Stimulated activated CD4-positive, alpha-beta T cell treated with anti-CD3 and anti-CD28 coated beads, Interleukin-12 subunit alpha, Interleukin-12 subunit beta, amount 100 ng/mL, for 4 hours (primary cell): ENCODE data around the gene SLC25A23.
"Not testable (repeated sequence)": the region's sequence is repeated elsewhere in the genome, so short reads cannot be mapped to it uniquely, and the experiment has no call there.

Source experiments
- DNase-seq: peaks from one replicate; pipeline ENCODE4 v3.0.0-alpha.2; 2020

The SLC25A23 gene

DNA sequence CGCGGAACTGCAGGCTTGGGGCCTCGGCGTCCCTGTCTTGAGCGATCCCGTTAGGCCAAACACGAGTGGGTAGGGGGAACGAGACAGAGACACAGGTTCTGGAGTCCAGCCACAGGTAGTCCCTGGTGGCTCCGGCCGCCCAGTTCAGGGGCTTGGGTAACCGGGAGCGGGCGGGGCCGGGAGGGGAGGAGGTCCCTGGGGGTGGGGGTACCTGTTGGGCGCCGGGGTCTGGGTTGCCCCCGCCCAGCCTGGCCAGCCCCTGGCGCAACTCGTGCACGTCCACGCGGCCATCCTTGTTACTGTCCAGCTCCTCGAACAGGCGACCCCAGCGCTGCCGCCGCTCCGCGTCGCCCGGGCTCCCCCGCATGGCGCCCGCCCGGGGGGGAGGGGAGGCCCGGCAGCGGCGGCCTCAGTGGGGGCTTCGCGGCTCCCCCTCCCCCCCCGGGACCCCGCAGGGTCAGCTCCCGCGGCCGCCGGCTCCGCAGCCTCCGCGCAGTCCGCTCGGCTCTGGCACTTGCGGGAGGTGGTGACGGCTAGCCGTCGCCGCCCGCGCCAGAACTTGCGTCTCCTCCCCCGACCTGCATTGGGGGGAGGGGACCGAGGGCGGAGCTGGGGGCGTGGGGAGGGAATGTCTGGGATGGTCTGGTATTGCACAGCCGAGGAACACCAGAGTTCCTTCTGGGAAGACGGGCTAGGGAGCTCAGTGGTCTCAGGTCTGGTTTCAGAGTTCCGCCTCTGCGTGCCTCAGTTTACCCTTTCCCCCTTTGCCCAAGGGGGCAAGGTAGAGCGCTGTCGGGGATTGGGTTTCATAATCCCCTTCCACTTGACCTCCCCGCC, at the start of gene SLC25A23:
TSS of gene SLC25A23 (minus strand) at position 531 of the 837 bp plus-strand sequence. CDS start at position 367, 164 bp downstream.
- DNase-seq, result peak; percentile 63

DNA sequence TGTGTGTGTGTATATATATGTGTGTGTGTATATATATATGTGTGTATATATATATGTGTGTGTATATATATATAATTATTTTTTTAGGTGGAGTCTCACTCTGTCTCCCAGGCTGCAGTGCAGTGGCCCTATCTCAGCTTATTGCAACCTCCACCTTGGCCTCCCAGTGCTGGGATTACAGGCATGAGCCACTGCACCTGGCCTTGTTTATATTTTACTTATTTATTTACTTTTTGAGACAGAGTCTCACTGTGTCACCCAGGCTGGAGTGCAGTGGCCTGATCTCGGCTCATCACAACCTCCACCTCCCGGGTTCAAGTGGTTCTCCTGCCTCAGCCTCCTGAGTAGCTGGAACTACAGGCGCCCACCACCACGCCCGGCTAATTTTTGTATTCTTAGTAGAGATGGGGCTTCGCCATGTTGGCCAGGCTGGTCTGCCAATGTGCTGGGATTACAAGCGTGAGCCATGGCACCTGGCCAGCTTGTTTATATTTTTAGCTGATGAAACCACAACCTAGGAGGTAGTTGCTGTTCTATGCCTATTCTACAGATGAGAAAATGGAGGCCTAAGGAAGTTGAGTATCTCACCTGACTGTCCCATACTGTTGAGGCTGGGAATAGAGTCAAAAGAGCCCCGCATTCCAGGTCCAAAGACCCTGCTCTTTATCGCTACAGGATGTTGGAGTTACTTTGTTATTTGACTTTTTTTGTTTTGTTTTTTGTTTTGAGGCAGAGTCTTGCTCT, 48.6 kb upstream of the SLC25A23 start:
- DNase-seq, result not testable (repeated sequence)

DNA sequence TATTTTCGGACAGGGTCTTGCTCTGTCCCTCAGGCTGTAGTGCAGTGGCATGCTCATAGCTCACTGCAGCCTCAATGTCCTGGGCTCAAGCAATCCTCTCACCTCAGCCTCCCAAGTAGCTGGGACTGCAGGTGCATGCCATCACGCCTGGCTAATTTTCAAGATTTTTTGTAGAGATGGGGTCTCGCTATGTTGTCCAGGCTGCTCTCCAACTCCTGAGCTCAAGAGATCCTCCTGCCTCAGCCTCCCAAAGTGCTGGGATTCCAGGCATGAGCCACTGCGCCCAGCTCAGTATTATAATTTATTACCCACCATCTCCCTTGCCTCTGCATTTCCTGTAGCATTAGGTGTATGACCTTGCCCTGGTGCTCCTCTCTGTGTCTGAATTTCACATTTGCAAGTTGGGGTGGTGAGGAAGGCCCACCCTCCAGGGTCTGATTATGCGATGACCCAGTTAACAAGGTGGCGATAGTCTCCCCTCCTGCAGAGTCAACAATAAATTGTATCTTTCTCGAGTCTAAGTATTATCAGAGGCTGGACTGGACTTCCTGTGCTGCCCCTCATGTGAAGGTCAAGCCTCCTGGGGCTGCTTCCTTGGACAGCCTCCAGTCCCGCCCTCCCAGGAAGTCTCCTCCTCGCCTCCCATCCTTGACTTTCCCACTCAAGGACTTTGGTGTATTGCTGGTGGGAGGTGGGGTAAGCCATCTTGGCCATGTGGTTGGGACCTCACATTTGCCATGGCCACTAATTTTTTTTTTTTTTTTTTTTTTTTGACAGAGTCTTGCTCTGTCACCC, 44.0 kb upstream of the SLC25A23 start:
- no peak for DNase-seq

DNA sequence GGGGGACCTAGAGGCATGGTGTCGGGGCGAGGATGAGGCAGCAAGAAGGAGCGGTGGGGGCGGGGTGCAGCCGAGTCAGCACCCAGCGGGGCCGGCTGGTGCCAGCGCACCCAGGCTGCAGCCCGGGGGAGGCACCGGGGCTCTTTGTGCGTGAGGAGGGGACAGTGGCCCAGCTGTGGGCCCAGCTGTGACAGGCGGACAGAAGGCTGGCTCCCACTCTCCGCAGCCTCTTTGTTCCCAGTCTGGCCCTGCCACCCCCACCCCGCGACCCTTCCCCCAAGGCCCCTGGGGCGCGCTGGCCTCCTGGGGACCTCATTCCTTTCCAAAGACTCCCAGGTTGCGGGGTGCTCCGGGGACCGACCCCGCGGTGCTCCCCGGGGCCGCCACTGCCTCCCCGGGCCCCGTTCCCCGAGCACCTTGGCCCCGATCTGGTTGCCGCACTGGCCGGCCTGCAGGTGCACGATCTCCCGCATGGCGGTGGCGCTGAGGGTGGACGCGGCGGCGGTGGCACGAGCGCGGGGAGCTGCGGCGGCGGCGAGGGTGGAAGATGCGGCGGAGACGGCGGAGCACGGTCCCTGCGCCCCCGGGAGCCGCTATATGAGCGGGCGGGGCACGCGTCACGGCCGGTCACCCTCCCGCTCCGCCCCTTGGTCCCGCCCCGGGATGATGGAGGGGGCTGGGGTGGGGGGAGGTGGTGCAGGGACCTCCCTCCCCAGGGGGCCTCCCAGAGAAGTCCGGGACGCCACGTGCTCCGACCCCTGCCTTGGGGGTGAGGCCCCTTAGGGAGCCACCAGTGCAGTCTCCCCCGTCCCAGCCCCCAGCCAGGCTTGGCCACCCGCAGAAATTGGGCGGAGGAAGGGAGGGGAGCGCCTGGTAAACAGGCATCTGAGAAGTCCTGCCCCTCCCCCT, 42.4 kb upstream of the SLC25A23 start, which contains the start of gene TUBB4A:
TSS of gene TUBB4A (minus strand) at position 570 of the 909 bp plus-strand sequence. CDS start at position 473, 97 bp downstream.
- peak; percentile 46 for DNase-seq

DNA sequence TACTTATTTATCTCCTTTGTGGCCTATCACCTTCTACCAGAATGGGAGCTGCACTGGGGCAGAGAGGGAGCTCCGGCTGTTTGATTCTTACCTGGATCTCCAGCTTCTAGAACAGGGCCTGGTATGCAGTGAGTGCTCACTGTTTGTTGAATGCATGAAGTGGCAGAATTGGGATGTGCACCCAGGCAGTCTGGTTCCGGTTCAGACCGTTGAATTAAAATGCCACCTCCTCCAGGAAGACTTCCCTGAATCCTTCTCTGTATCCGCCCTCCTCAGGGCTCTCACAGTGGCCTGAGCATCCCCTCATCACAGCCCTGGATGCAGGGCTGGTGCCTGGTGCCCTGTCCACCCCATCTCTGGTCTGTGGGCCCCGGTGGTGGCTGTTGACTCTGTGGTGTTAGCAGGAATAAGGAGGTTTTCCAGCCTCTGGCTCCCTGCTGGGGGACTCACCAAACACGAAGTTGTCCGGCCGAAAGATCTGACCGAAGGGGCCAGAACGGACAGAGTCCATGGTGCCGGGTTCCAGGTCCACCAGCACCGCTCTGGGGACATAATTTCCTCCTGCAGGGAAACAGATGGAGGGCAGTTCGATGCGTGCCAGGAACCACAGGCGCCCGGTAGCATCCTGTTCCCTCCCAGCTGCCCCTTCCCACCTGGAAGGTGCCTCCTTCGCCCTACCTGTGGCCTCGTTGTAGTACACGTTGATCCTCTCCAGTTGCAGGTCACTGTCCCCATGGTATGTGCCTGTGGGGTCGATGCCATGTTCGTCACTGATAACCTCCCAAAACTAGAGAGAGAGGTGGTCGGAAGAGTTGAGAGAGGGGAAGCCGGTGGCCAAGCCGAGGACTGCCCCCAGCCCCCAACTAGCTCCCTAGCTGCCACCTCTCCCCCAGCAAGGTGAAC, 41.5 kb upstream of the SLC25A23 start:
- DNase-seq, result no peak

DNA sequence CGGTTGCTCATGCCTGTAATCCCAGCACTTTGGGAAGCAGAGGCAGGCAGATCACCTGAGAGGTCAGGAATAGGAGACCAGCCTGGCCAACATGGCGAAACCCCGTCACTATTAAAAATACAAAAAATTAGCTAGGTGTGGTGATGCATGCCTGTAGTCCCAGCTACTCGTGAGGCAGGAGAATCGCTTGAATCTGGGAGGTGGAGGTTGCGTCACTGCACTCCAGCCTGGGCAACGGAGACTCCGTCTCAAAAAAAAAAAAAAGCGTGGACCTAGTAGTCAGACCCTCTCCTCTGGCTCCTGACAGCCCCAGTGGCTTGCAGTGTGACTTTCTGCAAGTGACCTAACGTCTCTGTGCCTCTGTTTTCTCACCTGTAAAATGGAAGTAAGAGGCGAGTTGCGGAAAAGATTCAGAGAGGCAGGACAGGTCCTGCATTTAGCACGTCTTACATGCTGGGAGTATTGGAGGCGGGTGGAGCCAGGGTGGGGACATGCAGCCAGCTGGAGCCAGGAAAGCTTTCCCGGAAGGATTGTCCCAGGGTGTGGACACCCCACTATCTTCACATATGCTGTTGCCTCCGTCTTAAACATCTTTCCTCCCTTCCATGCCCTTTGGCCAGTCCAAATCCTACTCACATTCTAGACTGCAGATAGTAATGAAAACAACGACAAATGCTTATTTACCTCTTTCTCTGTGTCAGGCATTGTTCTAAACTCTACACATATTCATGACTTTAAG, 39.6 kb upstream of the SLC25A23 start:
- DNase-seq, result no peak

DNA sequence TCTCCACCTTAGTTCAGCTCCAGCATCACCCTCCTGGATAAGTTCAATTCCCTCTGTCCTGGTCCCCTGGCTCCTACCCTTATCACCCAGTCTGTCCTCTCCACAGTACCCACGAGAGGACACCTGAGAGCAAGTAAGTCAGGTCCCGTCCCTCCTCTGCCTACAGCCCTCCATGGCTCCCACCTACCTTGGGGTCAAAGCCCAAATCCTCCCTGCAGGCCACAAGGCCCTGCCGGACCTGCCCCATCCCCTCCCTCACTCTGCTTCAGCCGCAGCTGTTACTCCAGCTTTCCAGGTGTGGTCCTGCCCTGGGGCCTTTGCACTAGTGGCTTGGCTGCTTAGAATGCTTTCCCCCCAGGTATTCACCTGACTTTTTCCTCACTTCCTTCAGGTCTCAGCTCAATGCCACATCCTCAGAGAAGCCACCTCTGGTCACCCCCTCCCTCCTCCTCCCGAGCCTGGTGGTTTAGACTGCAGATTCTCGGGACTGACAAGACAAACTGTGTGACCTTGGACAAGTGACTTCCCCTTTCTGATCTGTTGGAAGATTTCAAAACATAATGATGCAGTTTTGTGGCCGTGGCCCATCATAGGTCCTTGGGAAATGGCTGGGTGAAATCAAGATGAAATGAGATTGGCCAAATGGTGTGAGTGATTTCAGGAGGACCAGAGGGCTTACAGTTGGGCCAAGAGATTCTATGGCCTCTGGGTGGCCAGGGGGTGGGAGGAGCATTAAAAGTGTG, 38.9 kb upstream of the SLC25A23 start:
- DNase-seq, result no peak

DNA sequence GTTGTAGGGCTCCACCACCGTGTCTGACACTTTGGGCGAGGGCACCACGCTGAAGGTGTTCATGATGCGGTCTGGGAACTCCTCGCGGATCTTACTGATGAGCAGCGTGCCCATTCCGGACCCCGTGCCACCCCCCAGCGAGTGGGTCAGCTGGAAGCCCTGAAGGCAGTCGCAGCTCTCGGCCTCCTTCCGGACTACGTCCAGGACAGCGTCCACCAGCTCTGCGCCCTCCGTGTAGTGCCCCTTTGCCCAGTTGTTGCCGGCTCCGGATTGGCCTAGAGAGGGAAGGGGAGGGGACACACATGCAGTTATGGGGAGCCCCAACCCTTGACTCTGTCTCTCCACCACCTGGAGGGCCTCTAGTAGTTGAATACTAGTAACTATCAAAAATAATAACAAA, 36.4 kb upstream of the SLC25A23 start:
- no peak for DNase-seq

DNA sequence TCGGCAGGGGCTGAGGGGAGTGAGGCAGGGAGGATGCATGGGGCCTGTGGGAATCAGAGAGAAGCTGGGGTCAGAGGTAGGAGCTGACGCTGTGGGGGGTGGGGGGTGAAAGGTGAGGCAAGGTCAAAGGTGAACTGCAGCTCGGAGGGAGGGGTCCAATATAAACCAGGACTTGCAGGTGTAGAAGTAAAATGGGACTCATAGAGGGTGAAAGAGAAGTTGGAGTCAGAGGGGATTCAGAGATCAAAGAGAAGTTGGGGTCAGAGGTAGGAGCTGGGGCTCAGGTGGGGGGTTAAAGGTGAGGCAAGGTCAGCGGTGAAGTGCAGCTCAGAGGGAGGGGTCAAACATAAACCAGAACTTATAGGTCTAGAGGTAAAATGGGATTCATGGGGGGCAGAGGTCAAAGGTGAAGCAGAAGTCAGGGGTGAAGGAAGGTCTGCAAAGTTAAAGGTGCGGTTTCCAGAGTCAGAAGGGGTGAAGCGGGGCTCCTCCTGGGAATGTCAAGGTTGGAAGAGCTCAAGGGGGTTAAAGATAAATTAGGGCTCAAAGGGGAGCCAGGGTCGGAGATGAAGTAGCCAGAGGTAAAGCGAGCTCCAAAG, 34.9 kb upstream of the SLC25A23 start:
- DNase-seq, result no peak

DNA sequence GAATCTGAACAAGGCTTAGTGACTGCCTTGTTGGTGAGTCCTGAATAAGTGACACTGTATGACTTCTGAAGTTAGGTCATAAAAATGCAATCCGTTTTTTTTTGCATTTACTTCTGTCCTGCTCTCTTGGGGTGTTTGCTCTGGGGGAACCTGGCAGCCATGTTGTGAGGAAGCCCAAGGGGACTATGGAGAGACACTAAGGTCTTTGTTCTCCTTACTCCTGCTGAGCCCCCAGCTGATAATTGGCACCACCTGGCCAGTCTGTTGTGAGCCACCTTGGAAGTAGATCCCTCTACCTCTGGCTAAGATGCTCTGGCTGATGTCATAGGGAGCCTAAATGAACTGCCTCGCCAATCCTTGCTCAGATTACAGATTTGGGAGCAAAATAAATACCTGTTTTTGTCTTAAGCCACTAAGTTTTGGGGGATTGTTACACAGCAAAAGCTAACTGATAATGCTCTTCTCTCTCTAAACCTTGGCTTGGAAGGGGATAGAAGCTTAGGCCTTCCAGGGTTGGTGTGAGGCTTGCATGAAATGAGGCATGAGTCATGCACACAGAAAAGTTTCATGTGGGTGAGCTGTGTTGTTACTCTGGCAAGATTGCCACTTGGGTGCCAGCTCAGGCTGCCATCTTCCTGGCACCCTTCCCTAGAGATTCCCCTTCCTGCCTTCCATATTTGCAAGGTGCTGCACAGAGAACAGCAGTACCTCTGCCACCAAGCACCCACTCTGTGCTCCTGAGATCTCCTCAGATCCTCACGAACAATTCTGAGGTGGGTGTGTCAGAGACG, 32.4 kb upstream of the SLC25A23 start:
- DNase-seq, result no peak

DNA sequence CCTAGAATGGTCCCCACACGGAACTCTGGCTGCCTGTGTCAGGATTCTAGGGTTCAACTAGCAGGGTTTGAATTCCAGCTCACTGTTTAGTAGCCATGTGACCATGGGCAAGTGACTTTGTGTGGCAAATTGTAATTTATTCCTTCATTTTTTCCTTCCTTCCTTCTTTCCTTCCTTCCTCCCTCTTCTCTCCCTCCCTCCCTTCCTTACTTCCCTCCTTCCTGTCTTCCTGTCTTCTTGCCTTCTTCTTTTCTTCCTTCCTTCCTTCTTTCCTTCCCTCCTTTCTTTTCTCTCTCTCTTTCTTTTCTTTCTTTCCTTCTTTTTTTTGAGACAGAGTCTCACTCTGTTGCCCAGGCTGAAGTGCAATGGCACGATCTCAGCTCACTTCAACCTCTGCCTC, 30.5 kb upstream of the SLC25A23 start:
- DNase-seq, result no peak

DNA sequence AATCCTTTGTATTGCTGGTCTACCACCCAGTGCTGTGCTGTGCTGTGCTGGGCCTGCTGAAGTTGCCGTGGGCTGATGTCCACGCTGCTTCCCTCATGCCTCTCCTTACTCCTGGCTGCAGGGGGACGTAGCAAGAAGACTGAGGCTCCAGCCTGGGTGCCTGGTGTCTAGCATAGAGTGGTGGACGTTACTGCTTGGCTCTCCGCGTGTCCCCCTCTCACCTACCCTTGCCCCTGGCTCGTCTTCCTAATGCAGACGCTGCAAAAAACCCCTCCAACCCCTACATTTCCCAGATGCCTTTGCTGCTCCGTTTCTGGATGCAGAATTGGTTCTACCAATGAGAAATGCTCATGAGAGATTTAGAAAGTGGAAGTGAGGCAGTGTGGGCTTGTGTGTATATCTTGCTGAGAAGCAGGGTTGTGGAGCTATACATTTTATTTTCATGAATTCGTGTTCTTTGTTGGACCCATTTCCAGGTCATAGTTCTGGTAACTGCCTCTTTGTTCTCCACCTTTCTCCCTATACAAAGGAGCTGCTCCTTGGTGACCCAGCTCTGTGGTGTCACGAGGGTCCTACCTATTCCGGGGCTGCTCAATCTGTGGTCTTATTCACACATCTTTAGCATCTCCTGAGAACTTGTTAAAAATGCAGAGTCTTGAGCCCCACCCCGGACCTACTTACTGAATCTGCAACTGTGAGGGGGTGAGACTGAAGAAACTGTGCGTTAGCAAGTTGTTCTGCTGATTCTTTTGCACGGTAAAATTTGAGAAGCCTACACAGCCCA, 29.9 kb upstream of the SLC25A23 start:
- DNase-seq, result no peak

DNA sequence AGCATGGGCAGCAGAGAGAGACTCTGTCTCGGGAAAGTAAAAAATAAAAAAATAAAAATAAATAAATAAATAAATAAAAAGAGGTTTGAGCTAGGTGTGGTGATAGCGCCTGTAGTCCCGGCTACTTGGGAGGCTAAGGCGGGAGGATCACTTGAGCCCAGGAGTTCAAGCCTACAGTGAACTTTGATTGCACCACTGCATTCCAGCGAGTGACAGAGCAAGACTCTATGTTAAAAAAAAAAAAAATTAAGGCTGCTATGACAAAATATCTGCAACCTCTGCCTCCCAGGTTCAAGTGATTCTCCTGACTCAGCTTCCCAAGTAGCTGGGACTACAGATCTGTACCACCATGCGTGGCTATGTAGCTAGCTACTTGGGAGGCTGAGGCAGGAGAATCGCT, 25.2 kb upstream of the SLC25A23 start:
- no peak for DNase-seq

DNA sequence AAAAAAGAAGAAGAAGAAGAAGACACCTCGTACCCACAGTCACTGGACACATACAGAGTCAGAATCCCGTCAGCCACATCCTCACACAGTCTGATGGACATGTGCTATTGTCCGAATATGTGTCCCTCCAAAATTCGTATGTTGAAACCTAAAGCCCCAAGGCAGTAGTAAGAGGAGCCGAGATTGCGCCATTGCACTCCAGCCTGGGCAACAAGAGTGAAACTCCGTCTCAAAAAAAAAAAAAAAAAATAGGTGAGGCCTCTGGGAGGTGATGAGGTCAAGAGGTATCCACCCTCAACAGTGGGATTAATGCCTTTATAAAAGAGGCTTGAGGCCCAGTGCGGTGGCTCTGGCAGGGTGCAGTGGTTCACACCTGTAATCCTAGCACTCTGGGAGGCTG, 24.6 kb upstream of the SLC25A23 start:
- no peak for DNase-seq

DNA sequence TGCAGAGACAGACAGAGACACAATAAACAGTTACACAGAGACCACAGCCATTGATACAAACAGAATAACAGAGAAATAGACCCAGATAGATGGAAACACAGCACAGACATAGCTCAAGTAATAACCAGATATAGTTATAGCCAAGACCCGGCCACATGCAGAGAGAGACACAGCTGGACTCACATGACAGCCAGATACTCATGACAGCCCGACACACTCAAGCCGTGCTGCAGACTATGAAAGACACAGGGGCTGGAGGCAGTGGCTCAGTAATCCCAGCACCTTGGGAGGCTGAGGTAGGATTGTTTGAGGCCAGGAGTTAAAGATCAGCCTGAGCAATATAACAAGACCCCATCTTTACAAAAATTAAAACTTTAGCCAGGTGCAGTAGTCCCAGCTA, 23.6 kb upstream of the SLC25A23 start:
- DNase-seq, result no peak

DNA sequence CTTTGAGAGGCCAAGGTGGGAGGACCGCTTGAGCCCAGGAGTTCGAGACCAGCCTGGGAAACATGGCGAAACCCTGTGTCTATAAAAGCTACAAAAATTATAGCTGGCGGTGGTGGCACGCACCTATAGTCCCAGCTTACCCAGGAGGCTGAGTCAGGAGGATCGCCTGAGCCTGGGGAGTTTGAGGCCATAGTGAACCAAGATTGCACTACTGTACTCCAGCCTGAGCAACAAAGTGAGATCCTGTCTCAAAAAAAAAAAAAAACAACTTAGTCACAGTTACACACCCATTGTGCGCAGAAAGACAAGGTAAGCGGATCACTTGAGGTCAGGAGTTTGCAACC, 22.7 kb upstream of the SLC25A23 start:
- DNase-seq, result no peak

DNA sequence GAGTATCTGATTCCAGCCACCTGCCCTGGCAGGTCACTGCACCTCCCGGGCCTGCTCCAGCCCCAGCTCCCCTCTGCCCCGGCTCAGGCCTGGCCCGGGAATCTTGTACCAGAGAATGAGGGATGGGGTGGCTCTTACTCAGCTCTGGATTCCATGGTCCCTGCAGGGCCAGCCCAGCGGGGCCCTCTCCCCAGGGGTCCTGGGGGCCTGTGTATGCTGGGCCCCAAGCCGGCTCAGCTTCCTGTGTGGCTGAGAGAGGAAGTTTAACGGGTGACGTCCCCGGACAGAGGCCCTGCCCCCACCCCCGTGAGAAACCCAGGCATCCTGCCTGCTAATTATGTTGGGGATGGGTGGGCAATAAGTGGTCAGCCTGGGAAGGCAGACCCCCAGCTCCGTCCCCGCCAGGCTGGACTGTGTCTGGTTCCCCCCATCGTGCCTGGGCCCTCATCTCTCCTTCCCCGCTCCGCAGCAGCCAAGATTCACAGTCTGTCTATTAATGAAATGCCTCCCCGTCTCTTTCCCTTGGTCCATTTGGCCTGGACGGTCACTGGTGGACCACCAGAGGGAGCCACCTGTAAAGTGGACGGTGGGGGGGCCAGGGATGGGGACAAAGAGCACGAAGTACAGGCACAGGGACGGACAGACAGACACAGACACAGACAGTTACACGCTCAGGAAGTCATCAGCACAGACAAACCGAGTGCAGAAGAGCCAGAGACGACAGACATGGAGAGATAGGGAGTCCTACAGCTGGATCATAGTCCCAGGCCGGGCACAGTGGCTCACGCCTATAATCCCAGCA, 22.1 kb upstream of the SLC25A23 start, which contains the start of gene DENND1C:
TSS of gene DENND1C (minus strand) at position 247 of the 802 bp plus-strand sequence. CDS start at position 155, 92 bp downstream.
- peak; percentile 67 for DNase-seq
